ENCODE data around the gene SNCAIP. TPM values are rescaled to one million over a fixed set of nuclear protein-coding genes. Genes with fewer than 3 reads are reported as not detected.

The SNCAIP gene
- total and polyA plus RNA-seq, 2 of the 4 experiments (the other 2 are of a cell fraction): 15.3 to 19.0 TPM

GRCh38 chr5:122401976-122402725, 90.1 kb downstream of the SNCAIP start:
- Histone ChIP-seq H3K23ac (ENCODE audit: low read depth, low read length) (no peak overlapping the region), H4K8ac (ENCODE audit: low read depth in 2 of 2, low read length in 2 of 2) (no peak overlapping the region), H4K20me1 (ENCODE audit: insufficient read depth, low read length) (no peaks in the 10 kb centered on the region), H4K91ac (ENCODE audit: insufficient read depth, low read depth, low read length) (no peak overlapping the region), H3K27me3 (ENCODE audit: control insufficient read depth, insufficient read depth, low read length) (no peaks in the 10 kb centered on the region), H3K4ac (ENCODE audit: low read depth, low read length) (no peak overlapping the region), H2AK9ac (replicated peaks; ENCODE audit: low read depth, low read length, poor library complexity) (no peak overlapping the region), H3K79me1 (ENCODE audit: low read depth in 1 of 2, low read length in 2 of 2) (0 out of 4 replicates have a peak, but pooled peaks cover 0 to 3% of the 10 kb centered on the region in 2 experiments), H2BK120ac (ENCODE audit: low read depth, low read length) (no peak overlapping the region), H2AFZ (replicated peaks; ENCODE audit: low read length, poor library complexity) (no peak overlapping the region), H2BK20ac (ENCODE audit: low read depth, low read length) (no peak overlapping the region), H3K36me3 (ENCODE audit: control insufficient read depth, insufficient read depth, low read length) (no peaks in the 10 kb centered on the region), H4K5ac (ENCODE audit: low read depth, low read length) (no peak overlapping the region), H3K4me2 (ENCODE audit: low read depth, low read length) (no peak overlapping the region), H2AK5ac (ENCODE audit: low read depth, low read length) (no peak overlapping the region), H3K9me1 (ENCODE audit: insufficient read depth, low read length) (no peaks in the 10 kb centered on the region), H3K9me3 (ENCODE audit: control insufficient read depth, insufficient read depth, low read length) (no peaks in the 10 kb centered on the region), H3K27ac (ENCODE audit: insufficient read depth, low read length) (no peak overlapping the region), H3K4me3 (ENCODE audit: insufficient read depth, low read depth, low read length) (no peak overlapping the region), H2BK15ac (ENCODE audit: low read depth, low read length) (no peak overlapping the region), H3K18ac (ENCODE audit: low read depth, low read length) (no peak overlapping the region), H3K9ac (ENCODE audit: low read depth, low read length) (no peak overlapping the region), H2BK5ac (ENCODE audit: low read depth, low read length, poor library complexity, severe bottlenecking) (no peak overlapping the region), H3K4me1 (ENCODE audit: control insufficient read depth, insufficient read depth, low read length) (peaks cover 7% of the 10 kb centered on the region; the same call in 1 of the 2 replicates), H3K14ac (replicated peaks; ENCODE audit: low read depth, low read length) (no peak overlapping the region), H3K56ac (ENCODE audit: extremely low read depth, insufficient read depth, low read length) (no peak overlapping the region)
- in situ Hi-C loops (cut with MboI; ENCODE audit: low sequenced_read_pairs) (loop anchor here (25.0 kb wide), 1 partner anchor 440 kb away; the partner anchor contains the start of gene SRFBP1), intact Hi-C loops (cut with micrococcal nuclease) (no loop called here), dilution Hi-C loops (cut with HindIII; ENCODE audit: low sequenced_read_pairs, unreplicated experiment) (loop anchor here (25.0 kb wide), 1 partner anchor 215 kb away; no protein-coding TSS in a partner anchor)
- ChIA-PET CTCF (no interaction called here), POLR2A (ENCODE audit: unreplicated experiment) (no interaction called here)
- no peak for DNase-seq
- ATAC-seq (ENCODE audit: low read depth): no peak
- BruUV-seq (replicated peaks): no TSS peak
- TF ChIP-seq RCOR1 (IDR thresholded peaks at IDR 0.05; ENCODE audit: insufficient replicate concordance, low read length): no peak
- no peak for TF ChIP-seq FOS (IDR thresholded peaks at IDR 0.05; ENCODE audit: low read depth, low read length)
- TF ChIP-seq USF2 (IDR thresholded peaks at IDR 0.05; ENCODE audit: low read depth, low read length): no peak
- no peak for TF ChIP-seq RFX5 (IDR thresholded peaks at IDR 0.05; ENCODE audit: low read depth, low read length)
- no peak for TF ChIP-seq NFE2L2 (IDR thresholded peaks at IDR 0.05; ENCODE audit: low read depth, low read length)
- no peak for TF ChIP-seq MAZ (IDR thresholded peaks at IDR 0.05; ENCODE audit: borderline replicate concordance, low read depth, low read length)
- TF ChIP-seq POLR2A (IDR thresholded peaks at IDR 0.05; ENCODE audit: low read depth, low read length): no peak
- TF ChIP-seq, protein P1, sequence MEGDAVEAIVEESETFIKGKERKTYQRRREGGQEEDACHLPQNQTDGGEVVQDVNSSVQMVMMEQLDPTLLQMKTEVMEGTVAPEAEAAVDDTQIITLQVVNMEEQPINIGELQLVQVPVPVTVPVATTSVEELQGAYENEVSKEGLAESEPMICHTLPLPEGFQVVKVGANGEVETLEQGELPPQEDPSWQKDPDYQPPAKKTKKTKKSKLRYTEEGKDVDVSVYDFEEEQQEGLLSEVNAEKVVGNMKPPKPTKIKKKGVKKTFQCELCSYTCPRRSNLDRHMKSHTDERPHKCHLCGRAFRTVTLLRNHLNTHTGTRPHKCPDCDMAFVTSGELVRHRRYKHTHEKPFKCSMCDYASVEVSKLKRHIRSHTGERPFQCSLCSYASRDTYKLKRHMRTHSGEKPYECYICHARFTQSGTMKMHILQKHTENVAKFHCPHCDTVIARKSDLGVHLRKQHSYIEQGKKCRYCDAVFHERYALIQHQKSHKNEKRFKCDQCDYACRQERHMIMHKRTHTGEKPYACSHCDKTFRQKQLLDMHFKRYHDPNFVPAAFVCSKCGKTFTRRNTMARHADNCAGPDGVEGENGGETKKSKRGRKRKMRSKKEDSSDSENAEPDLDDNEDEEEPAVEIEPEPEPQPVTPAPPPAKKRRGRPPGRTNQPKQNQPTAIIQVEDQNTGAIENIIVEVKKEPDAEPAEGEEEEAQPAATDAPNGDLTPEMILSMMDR (conservative IDR thresholded peaks at IDR 0.05; ENCODE audit: low read depth, low read length): no peak
- no peak for TF ChIP-seq SMC3 (IDR thresholded peaks at IDR 0.05; ENCODE audit: low read depth, low read length)
- no peak for TF ChIP-seq CHD1 (IDR thresholded peaks at IDR 0.05; ENCODE audit: low read depth, low read length)
- TF ChIP-seq RAD21 (IDR thresholded peaks at IDR 0.05; ENCODE audit: low read length): no peak
- TF ChIP-seq MXI1 (IDR thresholded peaks at IDR 0.05; ENCODE audit: borderline replicate concordance, low read depth, low read length): no peak
- TF ChIP-seq MAFK (IDR thresholded peaks at IDR 0.05; ENCODE audit: low read depth, low read length): no peak
- no peak for TF ChIP-seq CEBPB (IDR thresholded peaks at IDR 0.05; ENCODE audit: low read depth, low read length)
- no CpG with 5 or more reads among the region's 4 CpGs for WGBS, 2 experiments (ENCODE audit: extremely low coverage in 2 of 2, insufficient read length in 1 of 2)

All from IMR-90 (cell line).